Keratinocyte (primary cell): ENCODE results near the gene CES5A. TPM values are rescaled to one million over a fixed set of nuclear protein-coding genes. Genes with fewer than 3 reads are reported as not detected.

ENCODE experiments used
- DNase-seq: peaks from one replicate; pipeline ENCODE4 v3.0.0-alpha.2; 2011; ENCODE audit warnings: low read depth, missing footprints, low spot score
- FAIRE-seq: peaks from 2 replicates; lab custom pipeline; 2011; peaks lifted over from hg19 to GRCh38; lab: Jason Lieb, UNC
- H2AFZ ChIP-seq: 2 replicates; pipeline ENCODE4 v1.6.0; 2012; ENCODE audit warnings: low read length, control low read depth, inconsistent platforms; ENCODE audit not compliant: control insufficient read depth
- H3K27ac ChIP-seq: 2 replicates; pipeline ENCODE4 v1.5.1; 2011; ENCODE audit warnings: low read length; ENCODE audit not compliant: control insufficient read depth, insufficient read depth
- H3K27me3 ChIP-seq: 3 replicates; pipeline ENCODE4 v1.6.0; 2011; ENCODE audit warnings: low read length; ENCODE audit not compliant: control insufficient read depth, insufficient read depth; ENCODE audit errors: extremely low read depth
- H3K36me3 ChIP-seq, 2 experiments: 2 replicates in 1 of 2; 3 replicates in 1 of 2; pipeline ENCODE4 v1.5.1; 2011; ENCODE audit warnings: low read length in 2 of 2, mild to moderate bottlenecking in 1 of 2; ENCODE audit not compliant: control insufficient read depth in 2 of 2, insufficient read depth in 2 of 2; ENCODE audit errors: extremely low read depth in 1 of 2
- H3K4me1 ChIP-seq: 3 replicates; pipeline ENCODE4 v1.5.1; 2011; ENCODE audit warnings: low read length; ENCODE audit not compliant: control insufficient read depth, insufficient read depth; ENCODE audit errors: extremely low read depth
- H3K4me2 ChIP-seq: 3 replicates; pipeline ENCODE4 v1.6.0; 2011; ENCODE audit warnings: low read depth, low read length; ENCODE audit not compliant: control insufficient read depth, insufficient read depth; ENCODE audit errors: extremely low read depth
- H3K4me3 ChIP-seq, 3 experiments: fragments of 200-600 bp in 1 of 3; sonication (generic) in 1 of 3; 2 replicates in 2 of 3; 3 replicates in 1 of 3; pipeline ENCODE4 v1.5.1; 2011 to 2016; ENCODE audit warnings: low read length in 3 of 3, mild to moderate bottlenecking in 3 of 3, control low read depth in 2 of 3, inconsistent platforms in 1 of 3, low read depth in 1 of 3, mixed read lengths in 1 of 3, mixed run types in 1 of 3, moderate library complexity in 1 of 3; ENCODE audit not compliant: control insufficient read depth in 2 of 3, insufficient read depth in 2 of 3; ENCODE audit errors: extremely low read depth in 1 of 3
- H3K79me2 ChIP-seq: 2 replicates; pipeline ENCODE4 v1.6.0; 2012; ENCODE audit warnings: low read length; ENCODE audit not compliant: control insufficient read depth, insufficient read depth
- H3K9ac ChIP-seq: 3 replicates; pipeline ENCODE4 v1.6.0; 2011; ENCODE audit warnings: low read length; ENCODE audit not compliant: control insufficient read depth, insufficient read depth; ENCODE audit errors: extremely low read depth
- H3K9me1 ChIP-seq: 3 replicates; pipeline ENCODE4 v1.6.0; 2011; ENCODE audit warnings: low read length; ENCODE audit not compliant: control insufficient read depth, insufficient read depth; ENCODE audit errors: extremely low read depth
- H3K9me3 ChIP-seq: 2 replicates; pipeline ENCODE4 v1.5.1; 2012; ENCODE audit warnings: low read depth, low read length; ENCODE audit not compliant: control insufficient read depth
- H4K20me1 ChIP-seq: 3 replicates; pipeline ENCODE4 v1.6.0; 2011; ENCODE audit warnings: low read length; ENCODE audit not compliant: control insufficient read depth, insufficient read depth; ENCODE audit errors: extremely low read depth
- CTCF ChIP-seq, 3 experiments: IDR thresholded peaks in 1 of 3; conservative IDR thresholded peaks in 1 of 3; optimal IDR thresholded peaks in 1 of 3; 2 replicates in 2 of 3; 3 replicates in 1 of 3; pipeline versions ENCODE3 to v1.5.1; 2011; ENCODE audit warnings: low read length in 3 of 3, mild to moderate bottlenecking in 3 of 3, moderate library complexity in 2 of 3, control low read depth in 1 of 3, inconsistent platforms in 1 of 3; ENCODE audit not compliant: insufficient read depth in 2 of 3; ENCODE audit errors: extremely low read depth in 1 of 3
- EZH2 ChIP-seq: IDR thresholded peaks from one replicate; pipeline ENCODE4 v1.6.1; 2012; ENCODE audit warnings: inconsistent platforms, mild to moderate bottlenecking, low read length, moderate library complexity
- dilution Hi-C: fragments of 300-500 bp; cut with MboI; formaldehyde crosslinking; loops from one replicate; pipeline ENCODE4 v1.7.0; 2020; ENCODE audit warnings: low sequenced_read_pairs; ENCODE audit not compliant: extremely low pct_ligation_motif_present
- polyA plus RNA-seq, 5 experiments: library from polyadenylated mRNA; depleted of rRNA in 3 of 5; stranded (reverse) in 3 of 5; stranded (forward) in 1 of 5; unstranded in 1 of 5; fragments of >200 nt; gene quantifications; 1 replicate in 1 of 5; 2 replicates in 3 of 5; 3 replicates in 1 of 5; pipeline versions ENCODE4 v1.2.1 to v1.2.3, GENCODE V29; 2011 to 2012; ENCODE audit warnings: missing spikeins in 2 of 5, low read depth in 1 of 5, low replicate concordance in 1 of 5

CES5A gene
- polyA plus RNA-seq, 1 donor (not counting 4 experiments of a cell fraction or from before 2014, with no cell fraction given), result not detected

- Histone ChIP-seq H3K4me2 (no peak overlapping the region), H3K79me2 (no peaks in the 10 kb centered on the region), H3K36me3 (no peaks in the 10 kb centered on the region), H3K4me3 (no peak overlapping the region), H4K20me1 (no peaks in the 10 kb centered on the region), H2AFZ (no peak overlapping the region), H3K4me1 (no peaks in the 10 kb centered on the region), H3K9me3 (no peaks in the 10 kb centered on the region), H3K27ac (no peak overlapping the region), H3K9me1 (no peaks in the 10 kb centered on the region), H3K9ac (no peak overlapping the region), H3K27me3 (no peaks in the 10 kb centered on the region)
- no peak for DNase-seq
- FAIRE-seq, result no peak
- TF ChIP-seq EZH2 (no peak), CTCF (optimal IDR thresholded peaks at IDR 0.05 in 1 of 3, IDR thresholded peaks at IDR 0.05 in 1 of 3, conservative IDR thresholded peaks at IDR 0.05 in 1 of 3; ENCODE audit: extremely low read depth in 1 of 3, insufficient read depth in 2 of 3, low read length in 3 of 3) (no peak)
- dilution Hi-C loops, result loop anchor here (25.0 kb wide), 1 partner anchor 116 kb away; no protein-coding TSS in a partner anchor
Measured at GRCh38 chr16:55828680-55829079, 46.5 kb downstream of the CES5A start.

GRCh38 chr16:55825115-55825728, 50.0 kb downstream of the CES5A start:
- H3K4me3 ChIP-seq, result no peak overlapping the region
- H2AFZ ChIP-seq, result no peak overlapping the region
- dilution Hi-C loops, result loop anchor here (25.0 kb wide), 1 partner anchor 113 kb away; no protein-coding TSS in a partner anchor
- no peaks in the 10 kb centered on the region for H3K9me1 ChIP-seq
- H3K79me2 ChIP-seq, result no peaks in the 10 kb centered on the region
- no peaks in the 10 kb centered on the region for H3K4me1 ChIP-seq
- no peaks in the 10 kb centered on the region for H3K36me3 ChIP-seq
- DNase-seq, result no peak
- no peak overlapping the region for H3K27ac ChIP-seq
- TF ChIP-seq EZH2, result no peak
- TF ChIP-seq CTCF (optimal IDR thresholded peaks at IDR 0.05 in 1 of 3, IDR thresholded peaks at IDR 0.05 in 1 of 3, conservative IDR thresholded peaks at IDR 0.05 in 1 of 3; ENCODE audit: extremely low read depth in 1 of 3, insufficient read depth in 2 of 3, low read length in 3 of 3), result no peak
- H4K20me1 ChIP-seq, result no peaks in the 10 kb centered on the region
- no peak overlapping the region for H3K4me2 ChIP-seq
- FAIRE-seq, result peak; percentile 41
- H3K9ac ChIP-seq, result no peak overlapping the region
- H3K9me3 ChIP-seq, result no peaks in the 10 kb centered on the region
- H3K27me3 ChIP-seq, result no peaks in the 10 kb centered on the region
